GM13976 (cell line): Measurements from ENCODE around the gene KANTR.

Source experiments
- DNase-seq: peaks from one replicate; pipeline ENCODE4 v3.0.0; 2012; ENCODE audit warnings: low spot score
- in situ Hi-C: fragments of 300-500 bp; cut with MboI; formaldehyde crosslinking; loops from one replicate; pipeline ENCODE4 v1.12.0; 2022; ENCODE audit warnings: low sequenced_read_pairs, mixed read lengths, inconsistent platforms; ENCODE audit not compliant: unreplicated experiment
- TF ChIP-seq, protein P1 (sequence below): IDR thresholded peaks from 2 replicates; pipeline ENCODE4 v1.5.1; 2012; ENCODE audit warnings: borderline replicate concordance, mild to moderate bottlenecking; ENCODE audit not compliant: insufficient read depth; ENCODE audit errors: extremely low read depth, missing control alignments, control extremely low read depth

Gene KANTR

DNA sequence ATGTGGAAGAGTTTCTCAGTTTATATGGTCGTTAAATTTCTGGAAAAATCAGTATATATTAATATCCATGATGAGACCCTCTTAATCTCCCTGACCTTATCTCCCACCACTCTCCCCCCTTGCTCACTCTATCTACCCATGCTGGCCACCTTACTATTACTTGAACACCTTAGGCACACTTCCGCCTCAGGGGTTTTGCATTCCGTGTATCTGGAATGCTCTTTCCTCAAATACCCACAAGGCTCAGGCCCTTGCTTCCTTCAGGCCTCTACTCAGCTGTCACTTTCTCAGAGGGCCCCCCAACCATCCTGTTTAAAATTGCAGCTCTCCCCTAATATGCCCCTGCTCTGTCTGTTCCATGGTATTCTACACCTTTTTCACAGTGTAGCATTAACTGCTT lies 1.9 kb downstream of the KANTR start:
- TF ChIP-seq, protein P1, sequence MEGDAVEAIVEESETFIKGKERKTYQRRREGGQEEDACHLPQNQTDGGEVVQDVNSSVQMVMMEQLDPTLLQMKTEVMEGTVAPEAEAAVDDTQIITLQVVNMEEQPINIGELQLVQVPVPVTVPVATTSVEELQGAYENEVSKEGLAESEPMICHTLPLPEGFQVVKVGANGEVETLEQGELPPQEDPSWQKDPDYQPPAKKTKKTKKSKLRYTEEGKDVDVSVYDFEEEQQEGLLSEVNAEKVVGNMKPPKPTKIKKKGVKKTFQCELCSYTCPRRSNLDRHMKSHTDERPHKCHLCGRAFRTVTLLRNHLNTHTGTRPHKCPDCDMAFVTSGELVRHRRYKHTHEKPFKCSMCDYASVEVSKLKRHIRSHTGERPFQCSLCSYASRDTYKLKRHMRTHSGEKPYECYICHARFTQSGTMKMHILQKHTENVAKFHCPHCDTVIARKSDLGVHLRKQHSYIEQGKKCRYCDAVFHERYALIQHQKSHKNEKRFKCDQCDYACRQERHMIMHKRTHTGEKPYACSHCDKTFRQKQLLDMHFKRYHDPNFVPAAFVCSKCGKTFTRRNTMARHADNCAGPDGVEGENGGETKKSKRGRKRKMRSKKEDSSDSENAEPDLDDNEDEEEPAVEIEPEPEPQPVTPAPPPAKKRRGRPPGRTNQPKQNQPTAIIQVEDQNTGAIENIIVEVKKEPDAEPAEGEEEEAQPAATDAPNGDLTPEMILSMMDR, result no peak
- in situ Hi-C loops, result no loop called here
- DNase-seq, result no peak

DNA sequence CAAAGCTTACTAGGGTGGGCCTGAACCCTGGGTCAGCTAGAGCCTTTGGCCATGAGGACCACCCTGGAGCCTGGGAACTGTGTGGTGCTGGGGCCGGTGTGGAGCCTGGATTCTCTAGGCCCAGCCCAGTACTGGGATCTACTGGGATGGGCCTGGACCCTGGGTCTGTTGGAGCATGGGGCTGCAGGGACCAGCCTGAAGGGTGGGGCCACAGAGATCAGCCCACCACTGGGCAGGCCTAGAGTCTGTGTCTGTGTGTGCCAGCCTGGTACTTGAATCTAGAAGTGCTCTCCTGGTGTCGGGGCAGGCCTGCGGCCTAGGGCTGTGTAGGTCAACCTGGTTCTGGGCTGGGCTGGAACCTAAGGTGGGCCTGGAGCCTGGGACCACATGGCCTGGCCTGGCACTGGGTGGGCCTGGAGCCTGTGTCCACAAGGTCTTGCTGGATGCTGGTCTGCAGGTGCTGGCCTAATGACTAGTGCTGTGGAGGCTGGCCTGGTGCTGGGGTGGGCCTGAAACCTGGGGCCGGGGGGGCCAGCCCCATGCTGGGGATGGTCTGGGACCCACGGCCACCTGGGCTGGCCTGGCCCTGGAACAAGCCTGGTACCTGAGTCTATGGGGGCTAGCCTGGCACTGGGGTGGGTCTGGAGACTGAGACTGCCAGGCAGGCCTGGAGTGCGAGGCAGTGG lies 21.1 kb downstream of the KANTR start:
- DNase-seq, result no peak
- in situ Hi-C loops, result no loop called here
- TF ChIP-seq, protein P1, result no peak

DNA sequence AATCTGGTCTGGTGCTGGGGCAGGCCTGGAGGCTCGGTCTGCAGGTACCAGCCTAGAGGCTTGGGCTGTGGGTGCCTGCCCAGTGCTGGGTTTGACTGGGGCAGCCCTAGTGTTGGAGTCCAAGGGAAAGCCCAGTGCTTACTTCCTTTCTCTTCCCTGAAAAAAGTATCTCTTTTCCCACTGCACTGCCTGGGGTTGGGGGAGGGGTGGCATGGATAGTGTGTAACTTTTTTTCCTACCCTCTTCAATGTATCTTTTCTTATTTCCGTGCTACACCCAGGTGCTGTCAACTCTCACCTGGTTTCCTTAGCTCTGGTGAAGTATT lies 21.6 kb downstream of the KANTR start:
- in situ Hi-C loops, result no loop called here
- TF ChIP-seq, protein P1, result no peak
- DNase-seq, result no peak

DNA sequence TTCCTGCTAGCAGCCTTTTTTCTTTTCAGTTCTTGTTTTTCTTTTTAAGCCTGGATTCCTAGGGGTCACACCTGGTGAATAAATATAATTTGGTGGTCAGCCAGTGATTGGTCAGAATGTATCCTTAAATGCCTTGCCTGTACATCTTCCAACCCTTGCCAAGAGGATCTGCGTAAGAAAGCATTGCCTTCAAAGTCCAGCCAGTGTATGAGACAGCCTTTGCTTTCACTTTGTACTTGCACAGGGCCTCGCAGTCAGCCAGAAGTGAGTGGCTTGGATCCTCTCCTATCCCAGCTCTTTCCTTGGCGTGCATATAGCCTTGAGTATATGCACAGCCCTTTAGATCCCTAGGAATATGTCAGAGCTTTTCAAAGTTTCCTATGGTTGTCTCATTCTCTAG lies 22.2 kb downstream of the KANTR start:
- TF ChIP-seq, protein P1, result no peak
- DNase-seq, result no peak
- in situ Hi-C loops, result no loop called here

DNA sequence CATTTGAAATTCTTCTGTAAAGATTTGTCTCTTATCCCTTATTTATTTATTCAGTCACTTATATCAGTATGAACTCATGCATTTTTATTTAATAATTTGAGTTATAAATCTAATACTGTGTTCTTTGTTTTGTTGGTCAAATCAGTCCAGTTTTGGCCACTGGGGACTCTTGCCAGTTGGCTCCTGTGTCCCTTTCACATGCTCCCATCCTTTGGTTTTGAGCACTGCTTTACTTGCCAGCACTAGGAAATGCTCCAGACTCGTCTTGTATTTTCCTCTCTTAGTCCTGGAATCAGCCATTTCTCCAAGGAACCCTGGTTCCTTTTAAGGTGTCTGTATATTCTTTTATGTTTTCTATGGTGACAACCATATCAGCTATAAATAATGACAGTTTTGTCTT lies 28.1 kb downstream of the KANTR start:
- TF ChIP-seq, protein P1, result no peak
- in situ Hi-C loops, result no loop called here

DNA sequence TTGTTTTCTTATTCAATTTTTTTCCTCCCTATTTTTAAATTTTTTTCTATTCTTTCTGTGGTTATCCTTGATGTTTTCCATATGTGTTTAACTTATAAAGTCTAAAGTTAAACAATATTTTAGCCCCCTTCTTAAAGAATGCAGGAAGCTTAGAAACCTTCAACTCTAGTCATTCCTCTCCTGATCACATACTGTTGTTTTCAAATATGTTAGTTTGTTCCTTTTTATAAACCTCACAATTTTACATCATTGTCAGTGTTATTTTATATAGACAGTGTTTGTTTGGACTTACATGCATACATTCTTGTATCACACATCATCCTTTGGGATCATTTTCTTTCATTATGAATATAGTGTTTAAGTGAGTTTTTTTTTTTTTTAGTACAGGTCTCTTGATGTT lies 31.6 kb downstream of the KANTR start:
- in situ Hi-C loops, result no loop called here
- TF ChIP-seq, protein P1, result no peak
- no peak for DNase-seq

More for the DNA sequence above, 28.1 kb downstream of the KANTR start:
- DNase-seq, result no peak
